Astrocyte (in vitro differentiated cells and primary cell): ENCODE results near the gene PODXL. TPM values are rescaled to one million over a fixed set of nuclear protein-coding genes. Genes with fewer than 3 reads are reported as not detected.

Experiments used
- DNase-seq: peaks from one replicate; pipeline ENCODE4 v3.0.0-alpha.2; 2010; ENCODE audit warnings: low read depth
- FAIRE-seq: peaks from 2 replicates; lab custom pipeline; 2011; peaks lifted over from hg19 to GRCh38; lab: Jason Lieb, UNC
- H2AFZ ChIP-seq: 2 replicates; pipeline ENCODE4 v1.6.0; 2012; ENCODE audit warnings: low read depth, low read length, inconsistent platforms
- H3K27ac ChIP-seq: 2 replicates; pipeline ENCODE4 v1.5.1; 2011; ENCODE audit warnings: low read depth, low read length, inconsistent platforms
- H3K27me3 ChIP-seq: 2 replicates; pipeline ENCODE4 v1.6.0; 2011; ENCODE audit warnings: low read length, inconsistent platforms; ENCODE audit not compliant: insufficient read depth
- H3K36me3 ChIP-seq: 2 replicates; pipeline ENCODE4 v1.5.1; 2011; ENCODE audit warnings: low read length, inconsistent platforms; ENCODE audit not compliant: insufficient read depth
- H3K4me1 ChIP-seq: 2 replicates; pipeline ENCODE4 v1.5.1; 2011; ENCODE audit warnings: low read length, inconsistent platforms; ENCODE audit not compliant: insufficient read depth
- H3K4me2 ChIP-seq: 2 replicates; pipeline ENCODE4 v1.6.0; 2012; ENCODE audit warnings: low read length, inconsistent platforms
- H3K4me3 ChIP-seq: 2 replicates; pipeline ENCODE4 v1.5.1; 2011; ENCODE audit warnings: low read depth, mild to moderate bottlenecking, low read length, inconsistent platforms; ENCODE audit not compliant: insufficient read depth
- H3K79me2 ChIP-seq: 2 replicates; pipeline ENCODE4 v1.6.0; 2012; ENCODE audit warnings: mild to moderate bottlenecking, low read length, inconsistent platforms; ENCODE audit not compliant: insufficient read depth
- H3K9ac ChIP-seq: 2 replicates; pipeline ENCODE4 v1.6.0; 2012; ENCODE audit warnings: mild to moderate bottlenecking, low read length, inconsistent platforms
- H3K9me3 ChIP-seq: 2 replicates; pipeline ENCODE4 v1.5.1; 2012; ENCODE audit warnings: low read depth, mild to moderate bottlenecking, low read length, inconsistent platforms; ENCODE audit not compliant: insufficient read depth
- H4K20me1 ChIP-seq: 2 replicates; pipeline ENCODE4 v1.6.0; 2012; ENCODE audit warnings: low read length, inconsistent platforms; ENCODE audit not compliant: insufficient read depth
- H3K27ac Mint-ChIP-seq: one replicate; pipeline ENCODE4 v1.8.0; 2021; ENCODE audit warnings: mild to moderate bottlenecking, mixed read lengths; ENCODE audit not compliant: unreplicated experiment
- H3K27me3 Mint-ChIP-seq: one replicate; pipeline ENCODE4 v1.8.0; 2021; ENCODE audit warnings: low read depth, mixed read lengths; ENCODE audit not compliant: unreplicated experiment
- H3K36me3 Mint-ChIP-seq: one replicate; pipeline ENCODE4 v1.8.0; 2021; ENCODE audit warnings: low read depth, mixed read lengths; ENCODE audit not compliant: unreplicated experiment
- H3K4me1 Mint-ChIP-seq: one replicate; pipeline ENCODE4 v1.8.0; 2021; ENCODE audit warnings: low read depth, mixed read lengths; ENCODE audit not compliant: unreplicated experiment
- H3K4me3 Mint-ChIP-seq: one replicate; pipeline ENCODE4 v1.8.0; 2021; ENCODE audit warnings: mild to moderate bottlenecking, moderate library complexity, mixed read lengths; ENCODE audit not compliant: unreplicated experiment
- H3K9me3 Mint-ChIP-seq: one replicate; pipeline ENCODE4 v1.8.0; 2021; ENCODE audit warnings: mild to moderate bottlenecking, mixed read lengths; ENCODE audit not compliant: unreplicated experiment
- CTCF ChIP-seq: IDR thresholded peaks from 2 replicates; pipeline ENCODE4 v1.5.1; 2011; ENCODE audit warnings: low read depth, mild to moderate bottlenecking, inconsistent platforms, low read length, moderate library complexity; ENCODE audit not compliant: insufficient read depth
- EZH2 ChIP-seq: IDR thresholded peaks from 2 replicates; pipeline ENCODE4 v1.6.1; 2012; ENCODE audit warnings: mild to moderate bottlenecking, low read length, inconsistent platforms; ENCODE audit not compliant: insufficient read depth
- total RNA-seq: library from RNA; stranded (reverse); gene quantifications from 2 replicates; pipeline ENCODE4 v1.2.1, GENCODE V29; 2021

The PODXL gene
- total RNA-seq, 1 donor from 2014 or later = 47.1 TPM

GRCh38 chr7:131568510-131568909 is 12.1 kb upstream of the PODXL start:
- Histone ChIP-seq H3K27ac (no peak overlapping the region), H3K4me2 (no peak overlapping the region), H3K9ac (no peak overlapping the region), H2AFZ (no peak overlapping the region), H3K79me2 (no peaks in the 10 kb centered on the region), H3K9me3 (no peaks in the 10 kb centered on the region), H3K27me3 (no peaks in the 10 kb centered on the region), H3K36me3 (no peaks in the 10 kb centered on the region), H3K4me1 (no peaks in the 10 kb centered on the region), H4K20me1 (no peaks in the 10 kb centered on the region), H3K4me3 (no peak overlapping the region)
- no peak for TF ChIP-seq EZH2
- TF ChIP-seq CTCF = no peak
- FAIRE-seq (no peak), DNase-seq (no peak)
- Mint-ChIP-seq H3K36me3 (no peaks in the 10 kb centered on the region), H3K27ac (no peak overlapping the region), H3K27me3 (peaks cover 26% of the 10 kb centered on the region), H3K9me3 (no peaks in the 10 kb centered on the region), H3K4me1 (no peaks in the 10 kb centered on the region), H3K4me3 (no peak overlapping the region)

- H2AFZ ChIP-seq = no peak overlapping the region
- no peaks in the 10 kb centered on the region for H3K9me3 ChIP-seq
- H3K27me3 ChIP-seq = no peaks in the 10 kb centered on the region
- no peak overlapping the region for H3K4me3 ChIP-seq
- H3K4me1 ChIP-seq = no peaks in the 10 kb centered on the region
- no peak overlapping the region for H3K4me2 ChIP-seq
- Mint-ChIP-seq H3K9me3 (no peaks in the 10 kb centered on the region), H3K4me3 (no peak overlapping the region), H3K4me1 (peaks cover 3% of the 10 kb centered on the region), H3K36me3 (no peaks in the 10 kb centered on the region), H3K27me3 (peaks cover 24% of the 10 kb centered on the region), H3K27ac (no peak overlapping the region)
- no peaks in the 10 kb centered on the region for H3K36me3 ChIP-seq
- H3K27ac ChIP-seq = no peak overlapping the region
- FAIRE-seq (no peak), DNase-seq (no peak)
- no peaks in the 10 kb centered on the region for H4K20me1 ChIP-seq
- TF ChIP-seq EZH2 (no peak), CTCF (no peak)
- no peaks in the 10 kb centered on the region for H3K79me2 ChIP-seq
- H3K9ac ChIP-seq = no peak overlapping the region
Measured at GRCh38 chr7:131564640-131565039, 8.2 kb upstream of the PODXL start.

- no peaks in the 10 kb centered on the region for H3K27me3 ChIP-seq
- H3K4me3 ChIP-seq = no peak overlapping the region
- H3K36me3 ChIP-seq = no peaks in the 10 kb centered on the region
- no peak overlapping the region for H3K27ac Mint-ChIP-seq
- no peak overlapping the region for H3K4me2 ChIP-seq
- TF ChIP-seq EZH2 = no peak
- no peak for TF ChIP-seq CTCF
- H3K9me3 ChIP-seq = no peaks in the 10 kb centered on the region
- H3K79me2 ChIP-seq = no peaks in the 10 kb centered on the region
- peaks cover 19% of the 10 kb centered on the region for H3K27me3 Mint-ChIP-seq
- no peak overlapping the region for H2AFZ ChIP-seq
- no peaks in the 10 kb centered on the region for H4K20me1 ChIP-seq
- H3K27ac ChIP-seq = no peak overlapping the region
- DNase-seq = no peak
- no peaks in the 10 kb centered on the region for H3K9me3 Mint-ChIP-seq
- no peak overlapping the region for H3K9ac ChIP-seq
- FAIRE-seq = no peak
- H3K4me1 ChIP-seq = no peaks in the 10 kb centered on the region
- no peak overlapping the region for H3K4me3 Mint-ChIP-seq
- H3K4me1 Mint-ChIP-seq = peaks cover 3% of the 10 kb centered on the region
- no peaks in the 10 kb centered on the region for H3K36me3 Mint-ChIP-seq
Measured at GRCh38 chr7:131563918-131564317, 7.5 kb upstream of the PODXL start.
